ENCODE results near the gene FAM193A.
A peak's percentile ranks its signal among the peaks of the same experiment; 100 is the strongest.
"Not testable (repeated sequence)": the region's sequence is repeated elsewhere in the genome, so short reads cannot be mapped to it uniquely, and the experiment has no call there.

Gene FAM193A

DNA sequence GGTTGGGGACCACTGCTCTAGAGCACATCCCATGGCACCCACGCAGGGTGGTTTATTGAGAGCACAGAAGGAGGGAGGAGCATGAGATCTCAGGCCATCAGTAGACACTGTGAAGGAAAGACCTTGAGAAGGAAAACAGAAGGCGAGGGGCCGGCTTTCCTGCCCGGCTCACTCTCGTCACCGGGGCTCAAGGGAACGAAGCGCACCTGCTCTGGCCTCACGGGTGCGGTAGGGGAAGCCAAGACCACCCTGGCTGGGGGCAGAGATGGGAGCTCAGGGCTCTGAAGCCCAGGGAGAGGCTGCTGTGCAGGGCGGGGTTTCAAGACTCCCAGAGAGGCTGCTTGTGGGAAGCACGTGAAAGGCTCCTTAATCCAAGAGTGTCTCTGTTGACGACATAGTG lies 113.8 kb downstream of the FAM193A start:
- DNase-seq (ENCODE audit: low read depth): no peak

- no peak for DNase-seq (ENCODE audit: low read depth)
Measured at GRCh38 chr4:2651546-2651945, 115.1 kb downstream of the FAM193A start.

- DNase-seq (ENCODE audit: low read depth): no peak
Measured at GRCh38 chr4:2651998-2652397, 115.6 kb downstream of the FAM193A start.

GRCh38 chr4:2652415-2653160 lies 116.1 kb downstream of the FAM193A start:
- no peak for DNase-seq (ENCODE audit: low read depth)

- DNase-seq (ENCODE audit: low read depth): peak; percentile 64
Measured at GRCh38 chr4:2660596-2661211, 124.3 kb downstream of the FAM193A start.

GRCh38 chr4:2662598-2662997 lies 126.2 kb downstream of the FAM193A start:
- peak; percentile 97 for DNase-seq (ENCODE audit: low read depth)

GRCh38 chr4:2663275-2663674 lies 126.8 kb downstream of the FAM193A start:
- DNase-seq (ENCODE audit: low read depth): peak; percentile 72

- no peak for DNase-seq (ENCODE audit: low read depth)
Measured at GRCh38 chr4:2666722-2667247, 130.3 kb downstream of the FAM193A start.

DNA sequence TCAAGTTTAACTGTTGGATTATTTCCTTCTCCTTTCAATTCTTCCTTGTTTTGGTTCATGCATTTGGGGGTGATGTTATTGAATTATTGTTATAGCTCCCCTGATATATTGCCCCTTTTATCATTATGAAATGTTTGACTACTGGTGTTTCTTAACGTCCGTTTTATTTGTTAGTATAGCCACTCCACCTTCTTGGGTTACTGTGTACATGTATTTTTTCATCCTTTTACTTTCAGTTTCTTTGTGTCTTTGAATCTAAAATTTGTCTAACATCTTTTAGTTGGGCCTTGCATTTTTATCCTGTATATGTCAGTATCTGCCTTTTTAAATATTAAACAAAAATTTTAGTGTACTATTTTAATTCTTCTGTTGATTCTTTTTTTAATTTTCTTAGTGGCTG lies 131.0 kb downstream of the FAM193A start:
- no peak for DNase-seq (ENCODE audit: low read depth)

GRCh38 chr4:2671267-2671895 lies 134.9 kb downstream of the FAM193A start:
- DNase-seq (ENCODE audit: low read depth): no peak

GRCh38 chr4:2672082-2672481 lies 135.6 kb downstream of the FAM193A start:
- no peak for DNase-seq (ENCODE audit: low read depth)

GRCh38 chr4:2672700-2673099 lies 136.3 kb downstream of the FAM193A start:
- no peak for DNase-seq (ENCODE audit: low read depth)

DNA sequence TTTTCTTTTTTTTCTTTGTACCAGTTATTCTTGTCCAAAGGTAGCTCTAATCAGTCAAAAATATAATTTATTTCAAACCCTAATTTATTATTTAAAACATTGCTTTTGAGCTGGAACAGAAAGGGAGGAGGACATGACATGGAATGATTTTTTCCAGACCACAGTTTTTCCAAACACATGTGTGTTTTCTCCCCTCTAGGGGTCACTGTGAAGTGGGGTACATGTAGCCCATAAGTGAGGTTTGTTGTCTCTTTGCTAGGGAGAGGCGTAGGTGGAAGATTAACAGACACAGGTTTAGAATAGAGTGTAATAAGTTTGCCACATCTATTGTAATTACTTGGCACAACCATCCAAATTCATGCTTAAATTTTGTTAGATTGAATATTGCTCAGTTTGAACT lies 136.7 kb downstream of the FAM193A start:
- DNase-seq (ENCODE audit: low read depth): peak; percentile 43

- not testable (repeated sequence) for DNase-seq (ENCODE audit: low read depth)
Measured at GRCh38 chr4:2679762-2680161, 143.3 kb downstream of the FAM193A start.

- no peak for DNase-seq (ENCODE audit: low read depth)
Measured at GRCh38 chr4:2684486-2684885, 148.0 kb downstream of the FAM193A start.

DNA sequence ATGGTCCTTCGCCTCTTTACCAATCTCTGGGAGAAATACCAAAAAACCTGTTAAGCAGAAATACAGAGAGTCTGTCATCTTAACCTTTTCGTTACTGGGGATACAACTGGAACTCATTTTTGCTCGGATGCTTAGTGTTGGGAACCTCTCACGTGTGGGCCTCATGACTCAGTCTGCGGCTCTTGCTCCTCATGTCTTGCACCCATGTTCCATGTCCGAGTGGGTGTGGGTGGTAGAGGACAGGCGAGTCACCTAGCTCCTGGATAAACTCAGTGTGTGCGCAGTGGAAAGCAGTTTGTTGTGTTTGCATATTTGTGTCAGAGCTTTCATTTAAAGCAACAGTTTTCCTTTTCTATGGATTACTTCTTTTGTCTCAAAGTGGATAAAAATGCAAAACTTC lies 149.1 kb downstream of the FAM193A start:
- peak; percentile 35 for DNase-seq (ENCODE audit: low read depth)

GRCh38 chr4:2686379-2687265 lies 150.2 kb downstream of the FAM193A start:
- no peak for DNase-seq (ENCODE audit: low read depth)

GRCh38 chr4:2688281-2688680 lies 151.8 kb downstream of the FAM193A start:
- DNase-seq (ENCODE audit: low read depth): no peak

GRCh38 chr4:2688697-2689096 lies 152.2 kb downstream of the FAM193A start:
- DNase-seq (ENCODE audit: low read depth): no peak

- peak; percentile 20 for DNase-seq (ENCODE audit: low read depth)
Measured at GRCh38 chr4:2689114-2689513, 152.7 kb downstream of the FAM193A start.

GRCh38 chr4:2689825-2690700 lies 153.6 kb downstream of the FAM193A start:
- DNase-seq (ENCODE audit: low read depth): peak; percentile 27

All from amniotic epithelial cell (primary cell).